Ectodermal cell (in vitro differentiated cells): ENCODE data around the gene HSD3B2.

ENCODE experiments used
- H3K27ac ChIP-seq: 2 replicates; pipeline ENCODE4 v1.7.0; 2013; ENCODE audit warnings: mild to moderate bottlenecking, low read depth, low read length; ENCODE audit not compliant: insufficient read depth, poor library complexity, severe bottlenecking
- H3K27me3 ChIP-seq: 2 replicates; pipeline ENCODE4 v1.7.0; 2013; ENCODE audit warnings: mild to moderate bottlenecking, low read length; ENCODE audit not compliant: insufficient read depth, control insufficient read depth, poor library complexity, severe bottlenecking
- H3K36me3 ChIP-seq: one replicate; pipeline ENCODE4 v1.7.0; 2013; ENCODE audit warnings: low read length; ENCODE audit not compliant: control insufficient read depth, insufficient read depth
- H3K4me1 ChIP-seq: one replicate; pipeline ENCODE4 v1.7.0; 2013; ENCODE audit warnings: low read length; ENCODE audit not compliant: control insufficient read depth, insufficient read depth
- H3K4me3 ChIP-seq: 2 replicates; pipeline ENCODE4 v1.7.0; 2013; ENCODE audit warnings: low read depth, low read length, control low read depth; ENCODE audit not compliant: insufficient read depth
- H3K9me3 ChIP-seq: 2 replicates; pipeline ENCODE4 v1.7.0; 2013; ENCODE audit warnings: mild to moderate bottlenecking, low read length, moderate library complexity; ENCODE audit not compliant: control insufficient read depth
- WGBS, 2 experiments: methylation state at CpG; one replicate each; pipeline ENCODE4 v1.1.7; 2013; ENCODE audit warnings: missing lambda C conversion rate in 2 of 2; 5-methylcytosine and 5-hydroxymethylcytosine counted together

Gene HSD3B2

DNA sequence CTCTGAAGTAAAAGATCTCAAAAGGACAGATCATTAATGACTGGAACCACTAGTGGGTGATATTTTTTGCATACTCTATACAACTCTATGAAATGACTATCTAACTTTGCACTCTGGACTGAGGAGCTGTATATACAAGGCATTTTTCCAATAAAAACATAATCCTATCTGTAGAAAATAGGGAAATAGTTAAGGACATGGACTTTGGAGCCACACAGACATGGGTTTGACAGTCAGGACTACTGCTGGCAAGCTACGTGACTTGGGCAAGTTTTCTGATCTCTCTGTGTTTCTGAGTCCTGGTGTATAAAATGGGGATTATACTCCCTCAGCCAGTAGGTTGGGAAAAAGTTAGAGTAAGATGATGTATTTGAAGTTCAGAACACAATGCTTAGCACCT lies 20.9 kb upstream of the HSD3B2 start:
- no peak overlapping the region for H3K4me3 ChIP-seq
- H3K27ac ChIP-seq: no peak overlapping the region
- no peaks in the 10 kb centered on the region for H3K4me1 ChIP-seq
- H3K36me3 ChIP-seq: no peaks in the 10 kb centered on the region
- H3K9me3 ChIP-seq: no peaks in the 10 kb centered on the region
- H3K27me3 ChIP-seq: no peaks in the 10 kb centered on the region
- 97 to 98% methylated on average over 1 of the region's 1 CpG for WGBS, 2 experiments

DNA sequence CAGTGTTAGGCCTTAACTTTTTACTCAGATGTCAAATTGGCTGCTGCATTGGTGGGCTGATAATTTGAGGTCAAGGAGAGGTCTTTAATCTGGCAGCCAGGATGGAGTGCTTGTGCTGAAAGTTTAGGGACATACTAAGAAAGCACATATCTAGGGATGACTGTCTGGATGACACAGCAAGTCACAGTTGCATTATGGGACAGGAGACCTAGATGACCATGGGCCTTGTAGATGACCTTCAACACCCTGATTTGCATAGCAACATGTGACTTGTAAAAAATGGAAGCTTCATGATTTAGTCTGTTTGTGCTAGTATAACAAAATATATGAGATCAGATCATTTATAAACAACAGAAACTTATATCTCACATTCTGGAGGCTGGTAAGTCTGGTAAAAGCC lies 18.0 kb upstream of the HSD3B2 start:
- H3K4me3 ChIP-seq: no peak overlapping the region
- H3K27me3 ChIP-seq: no peaks in the 10 kb centered on the region
- H3K27ac ChIP-seq: no peak overlapping the region
- no peaks in the 10 kb centered on the region for H3K9me3 ChIP-seq
- no peaks in the 10 kb centered on the region for H3K36me3 ChIP-seq
- no peaks in the 10 kb centered on the region for H3K4me1 ChIP-seq

GRCh38 chr1:119397986-119398385 lies 17.0 kb upstream of the HSD3B2 start:
- H3K36me3 ChIP-seq: no peaks in the 10 kb centered on the region
- no peaks in the 10 kb centered on the region for H3K27me3 ChIP-seq
- 85 to 89% methylated on average over 3 of the region's 3 CpGs for WGBS, 2 experiments
- no peaks in the 10 kb centered on the region for H3K4me1 ChIP-seq
- H3K27ac ChIP-seq: no peak overlapping the region
- no peak overlapping the region for H3K4me3 ChIP-seq
- H3K9me3 ChIP-seq: no peaks in the 10 kb centered on the region

GRCh38 chr1:119404736-119405135 lies 10.2 kb upstream of the HSD3B2 start:
- Histone ChIP-seq H3K27ac (no peak overlapping the region), H3K4me1 (no peaks in the 10 kb centered on the region), H3K27me3 (no peaks in the 10 kb centered on the region), H3K4me3 (no peak overlapping the region), H3K9me3 (no peaks in the 10 kb centered on the region), H3K36me3 (no peaks in the 10 kb centered on the region)
- 84 to 89% methylated on average over 2 of the region's 2 CpGs for WGBS, 2 experiments

DNA sequence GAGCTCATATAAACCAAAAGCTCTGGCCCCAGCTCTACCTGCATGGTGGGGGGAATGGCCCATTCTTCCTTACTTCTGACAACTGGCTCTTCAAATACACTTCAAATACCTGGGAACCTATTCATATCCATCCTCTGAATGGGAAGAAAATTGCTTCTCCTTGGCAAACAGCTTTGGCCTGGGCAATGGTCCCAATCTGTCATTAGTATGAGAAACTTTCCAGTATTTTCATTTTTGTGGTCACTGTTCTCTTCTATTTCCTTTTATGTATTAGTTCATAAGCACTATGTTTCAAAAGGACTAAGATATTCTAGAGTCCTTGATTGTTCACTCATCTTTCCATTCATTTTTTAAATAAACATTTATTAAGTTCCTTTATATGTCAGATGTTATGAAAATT lies 5.2 kb upstream of the HSD3B2 start:
- Histone ChIP-seq H3K4me1 (no peaks in the 10 kb centered on the region), H3K27ac (no peak overlapping the region), H3K9me3 (no peaks in the 10 kb centered on the region), H3K36me3 (no peaks in the 10 kb centered on the region), H3K4me3 (no peak overlapping the region), H3K27me3 (no peaks in the 10 kb centered on the region)

DNA sequence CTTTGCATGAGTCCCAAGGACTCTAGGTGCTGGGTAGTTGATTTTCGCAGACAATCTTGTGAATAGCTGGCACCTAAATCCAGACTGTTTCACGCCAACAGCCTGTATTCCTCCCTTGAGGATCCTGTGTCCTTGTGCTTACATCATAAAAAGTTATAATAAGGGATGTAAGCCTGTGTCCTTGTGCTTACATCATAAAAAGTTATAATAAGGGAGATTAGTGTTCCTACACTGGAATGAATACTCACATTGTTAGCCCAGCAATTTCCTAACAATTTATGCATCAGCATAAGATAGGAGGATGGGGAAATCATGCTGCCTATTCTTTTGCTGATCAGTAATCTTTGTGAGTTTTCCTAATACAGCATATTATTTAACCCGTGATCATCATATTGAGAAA lies 4.0 kb upstream of the HSD3B2 start:
- Histone ChIP-seq H3K36me3 (no peaks in the 10 kb centered on the region), H3K4me1 (no peaks in the 10 kb centered on the region), H3K4me3 (no peak overlapping the region), H3K27ac (no peak overlapping the region), H3K9me3 (no peaks in the 10 kb centered on the region), H3K27me3 (no peaks in the 10 kb centered on the region)
- 93 to 94% methylated on average over 3 of the region's 3 CpGs for WGBS, 2 experiments

- Histone ChIP-seq H3K36me3 (no peaks in the 10 kb centered on the region), H3K4me3 (no peak overlapping the region), H3K27me3 (no peaks in the 10 kb centered on the region), H3K27ac (no peak overlapping the region), H3K4me1 (no peaks in the 10 kb centered on the region), H3K9me3 (no peaks in the 10 kb centered on the region)
- WGBS, 2 experiments: 90 to 92% methylated on average over 2 to 3 of the region's 3 CpGs
Measured at GRCh38 chr1:119416006-119416640, 1.2 kb downstream of the HSD3B2 start.

GRCh38 chr1:119419109-119419508 lies 4.2 kb downstream of the HSD3B2 start:
- no peaks in the 10 kb centered on the region for H3K4me1 ChIP-seq
- 96 to 97% methylated on average over 5 of the region's 5 CpGs for WGBS, 2 experiments

DNA sequence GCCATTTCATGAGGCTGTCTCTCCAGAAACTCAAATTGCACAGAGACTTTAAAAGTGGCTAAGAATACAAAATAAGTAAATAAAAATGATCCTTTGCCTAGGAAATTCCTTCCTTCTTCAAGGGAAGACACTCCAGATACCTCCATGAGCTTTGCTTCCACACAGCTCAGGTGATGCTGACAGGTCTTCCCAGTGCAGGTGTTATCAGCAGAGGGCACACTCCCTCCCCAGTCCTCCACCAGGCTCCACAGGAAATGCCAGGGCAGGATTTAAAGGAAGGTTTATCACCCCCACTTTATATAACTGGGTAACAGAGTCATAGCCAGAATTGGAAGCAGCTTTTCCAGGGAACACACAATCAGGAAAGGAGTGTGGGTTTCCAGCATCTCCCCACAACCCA lies 5.7 kb downstream of the HSD3B2 start:
- no peaks in the 10 kb centered on the region for H3K27me3 ChIP-seq
- H3K4me1 ChIP-seq: no peaks in the 10 kb centered on the region
- H3K36me3 ChIP-seq: no peaks in the 10 kb centered on the region
- no peak overlapping the region for H3K27ac ChIP-seq
- no peaks in the 10 kb centered on the region for H3K9me3 ChIP-seq
- no peak overlapping the region for H3K4me3 ChIP-seq

More at GRCh38 chr1:119419109-119419508, 4.2 kb downstream of the HSD3B2 start:
- Histone ChIP-seq H3K4me3 (no peak overlapping the region), H3K9me3 (no peaks in the 10 kb centered on the region), H3K27ac (no peak overlapping the region), H3K36me3 (no peaks in the 10 kb centered on the region), H3K27me3 (no peaks in the 10 kb centered on the region)

GRCh38 chr1:119422631-119423030 lies 7.7 kb downstream of the HSD3B2 start:
- no peaks in the 10 kb centered on the region for H3K27me3 ChIP-seq
- no peaks in the 10 kb centered on the region for H3K9me3 ChIP-seq
- H3K4me1 ChIP-seq: no peaks in the 10 kb centered on the region
- no peaks in the 10 kb centered on the region for H3K36me3 ChIP-seq
- H3K27ac ChIP-seq: no peak overlapping the region
- no peak overlapping the region for H3K4me3 ChIP-seq

- Histone ChIP-seq H3K4me3 (no peak overlapping the region), H3K36me3 (no peaks in the 10 kb centered on the region), H3K27ac (no peak overlapping the region), H3K4me1 (no peaks in the 10 kb centered on the region), H3K9me3 (no peaks in the 10 kb centered on the region), H3K27me3 (no peaks in the 10 kb centered on the region)
- WGBS, 2 experiments: 91 to 100% methylated on average over 1 to 2 of the region's 2 CpGs
Measured at GRCh38 chr1:119428991-119429390, 14.0 kb downstream of the HSD3B2 start.
